Measurements from ENCODE around the gene MTA1.

The MTA1 gene

DNA sequence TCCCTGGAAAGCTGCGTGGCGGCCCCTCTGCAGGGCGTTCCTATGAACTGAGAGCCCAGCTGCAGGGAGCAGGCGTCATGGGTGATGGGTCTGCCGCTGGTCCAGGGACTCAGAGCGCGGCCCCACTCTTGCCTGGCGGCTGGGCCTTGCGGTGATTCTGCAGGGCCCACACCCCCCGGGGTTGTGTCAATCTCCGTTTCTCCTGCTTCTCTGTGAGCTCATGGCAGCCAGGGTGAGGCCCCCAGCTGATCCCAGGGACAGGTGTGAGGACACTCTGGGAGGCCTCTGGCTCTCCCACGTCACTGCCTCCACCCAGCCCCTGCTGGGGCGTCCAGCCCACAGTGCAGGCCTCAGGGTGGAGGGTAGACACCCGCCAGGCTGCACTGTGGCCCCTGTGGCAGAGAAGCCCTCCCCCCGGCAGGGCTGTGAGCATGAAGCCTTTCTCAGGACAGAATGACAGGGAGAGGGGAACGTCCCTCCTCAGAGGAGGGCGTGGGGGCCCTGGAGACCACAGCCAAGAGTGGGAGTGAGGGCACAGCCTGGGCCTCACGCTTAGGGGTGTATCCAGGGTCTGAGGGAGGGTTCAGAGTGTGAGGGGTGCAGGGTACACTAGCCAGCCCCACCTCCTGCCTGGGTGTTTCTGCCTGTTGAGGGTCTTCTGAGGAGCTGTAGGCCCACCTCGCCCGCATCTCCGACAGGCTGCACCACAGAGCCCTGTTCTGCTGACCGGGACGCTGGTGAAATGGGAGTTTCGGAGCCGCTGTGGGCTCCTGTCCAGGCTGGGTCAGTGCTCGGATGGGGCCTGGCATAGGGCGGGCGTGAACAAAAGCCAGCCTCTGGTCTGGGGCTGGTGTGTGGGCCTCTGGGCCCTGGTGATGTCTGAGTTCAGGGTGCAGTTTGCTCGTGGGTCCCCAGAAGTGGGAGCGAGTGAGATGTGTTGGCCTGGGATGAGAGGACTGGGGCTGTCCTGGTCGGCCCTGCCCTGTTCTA, 28.3 kb downstream of the MTA1 start:
- peak overlapping the region; percentile 24; the same call in 1 of the 2 replicates for H3K9ac ChIP-seq

DNA sequence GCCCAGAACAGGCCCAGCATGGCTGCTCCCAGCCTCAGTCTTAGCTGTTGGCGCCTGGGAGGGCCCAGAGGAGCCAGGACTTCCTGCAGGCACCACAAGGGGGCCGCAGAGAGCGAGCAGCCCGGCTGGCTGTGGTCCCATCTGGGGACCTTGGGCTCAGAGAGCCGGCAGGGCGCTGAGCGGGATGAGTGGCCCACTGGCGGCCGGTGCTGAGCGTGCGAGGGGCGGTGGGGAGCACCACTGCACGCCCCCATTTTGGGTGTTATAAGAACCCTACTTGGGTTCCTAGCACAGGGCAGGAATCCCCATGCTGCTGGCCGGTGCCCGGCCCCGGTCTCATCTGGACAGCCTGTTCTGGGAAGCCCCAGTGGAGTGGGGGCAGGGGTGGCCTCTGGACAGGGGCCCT, 29.1 kb downstream of the MTA1 start:
- Histone ChIP-seq H3K9ac (no peak overlapping the region), H3K36me3 (peaks cover 79% of the 10 kb centered on the region), H4K20me1 (peaks cover 100% of the 10 kb centered on the region)

More for the DNA sequence above, 28.3 kb downstream of the MTA1 start:
- H4K20me1 ChIP-seq: peaks cover 100% of the 10 kb centered on the region
- H3K4me3 ChIP-seq: no peak overlapping the region
- no peaks in the 10 kb centered on the region for H3K9me3 ChIP-seq
- no peak for TF ChIP-seq Cebpa-rat (IDR thresholded peaks at IDR 0.05)
- no peaks in the 10 kb centered on the region for H3K27me3 ChIP-seq
- H3K27ac ChIP-seq: peak overlapping the region; percentile 3
- H3K4me1 ChIP-seq: peaks cover 55% of the 10 kb centered on the region
- peak overlapping the region; percentile 90 for H3K4me2 ChIP-seq
- H3K36me3 ChIP-seq: peaks cover 78% of the 10 kb centered on the region

DNA sequence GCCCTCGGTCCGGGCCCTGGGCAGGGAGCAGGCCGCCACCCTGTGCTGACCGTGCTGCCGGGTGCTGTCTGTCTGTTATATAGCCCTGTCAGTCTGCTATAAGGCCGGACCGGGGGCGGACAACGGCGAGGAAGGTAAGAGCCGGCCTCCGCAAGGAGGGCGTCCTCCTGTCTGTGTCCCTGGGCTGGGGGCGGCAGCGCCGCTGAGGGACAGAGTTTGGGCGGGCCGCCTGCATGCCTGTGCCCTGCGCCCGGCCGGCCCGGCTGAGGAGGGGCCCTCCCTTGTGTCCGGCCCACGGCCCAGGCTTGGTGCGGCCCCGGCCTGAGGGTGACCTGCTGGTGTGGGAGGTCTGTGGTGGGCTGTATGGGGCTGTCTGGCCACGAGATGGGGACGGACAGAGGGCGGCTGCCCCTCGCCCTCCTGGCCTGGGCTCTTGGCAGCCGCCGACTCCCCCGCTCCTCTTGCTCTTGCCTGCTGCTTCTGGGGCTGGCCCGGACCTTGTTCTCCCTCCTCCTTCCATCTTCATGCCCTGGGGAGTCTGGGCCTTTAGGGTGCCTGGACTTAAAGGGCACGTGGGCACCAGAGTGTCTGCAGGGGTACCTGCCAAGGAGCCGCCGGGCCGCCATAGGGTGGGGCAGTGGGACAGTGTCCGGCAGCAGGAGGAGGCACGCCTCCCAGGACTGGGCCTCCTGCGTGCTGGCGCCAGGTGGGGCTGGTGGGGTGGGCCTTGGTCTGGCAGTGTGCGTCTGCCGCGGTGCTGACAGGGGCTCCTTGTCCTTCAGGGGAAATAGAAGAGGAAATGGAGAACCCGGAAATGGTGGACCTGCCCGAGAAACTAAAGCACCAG, 29.9 kb downstream of the MTA1 start:
- Histone ChIP-seq H3K4me1 (peaks cover 65% of the 10 kb centered on the region), H3K36me3 (peaks cover 86% of the 10 kb centered on the region), H3K9me3 (no peaks in the 10 kb centered on the region), H3K9ac (no peak overlapping the region; the same call in 1 of the 2 replicates), H3K27me3 (no peaks in the 10 kb centered on the region), H4K20me1 (peaks cover 100% of the 10 kb centered on the region), H3K27ac (0 out of 2 replicates have a peak overlapping the region, but pooled peaks have one; percentile 49), H3K4me3 (no peak overlapping the region), H3K4me2 (0 out of 2 replicates have a peak overlapping the region, but pooled peaks have one; percentile 90)
- TF ChIP-seq Cebpa-rat (IDR thresholded peaks at IDR 0.05): no peak

More for the DNA sequence above, 29.1 kb downstream of the MTA1 start:
- Histone ChIP-seq H3K9me3 (no peaks in the 10 kb centered on the region), H3K4me2 (peak overlapping the region; percentile 90), H3K27ac (peak overlapping the region; percentile 49), H3K4me1 (peaks cover 62% of the 10 kb centered on the region), H3K27me3 (no peaks in the 10 kb centered on the region), H3K4me3 (no peak overlapping the region)
- TF ChIP-seq Cebpa-rat (IDR thresholded peaks at IDR 0.05): no peak

DNA sequence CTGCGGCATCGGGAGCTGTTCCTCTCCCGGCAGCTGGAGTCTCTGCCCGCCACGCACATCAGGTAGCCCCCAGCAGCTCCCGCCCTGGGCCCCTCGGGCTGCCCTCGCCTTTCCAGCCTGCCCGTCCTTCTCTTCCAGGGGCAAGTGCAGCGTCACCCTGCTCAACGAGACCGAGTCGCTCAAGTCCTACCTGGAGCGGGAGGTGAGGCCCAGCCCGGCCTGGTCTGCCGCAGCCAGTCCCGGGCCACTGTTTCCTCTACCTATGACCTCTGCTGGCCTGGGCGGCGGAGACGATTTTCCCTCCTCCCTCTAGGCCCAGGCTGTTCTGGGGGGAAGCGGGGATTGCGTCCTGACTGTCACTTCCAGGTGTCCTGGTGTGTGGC, 30.5 kb downstream of the MTA1 start:
- TF ChIP-seq Cebpa-rat (IDR thresholded peaks at IDR 0.05): no peak
- H3K4me3 ChIP-seq: no peak overlapping the region
- peaks cover 93% of the 10 kb centered on the region for H3K36me3 ChIP-seq
- no peaks in the 10 kb centered on the region for H3K27me3 ChIP-seq
- H3K9ac ChIP-seq: no peak overlapping the region
- no peak overlapping the region; the same call in 1 of the 2 replicates for H3K27ac ChIP-seq
- no peak overlapping the region for H3K4me2 ChIP-seq
- peaks cover 59% of the 10 kb centered on the region for H3K4me1 ChIP-seq
- no peaks in the 10 kb centered on the region for H3K9me3 ChIP-seq
- peaks cover 100% of the 10 kb centered on the region for H4K20me1 ChIP-seq

DNA sequence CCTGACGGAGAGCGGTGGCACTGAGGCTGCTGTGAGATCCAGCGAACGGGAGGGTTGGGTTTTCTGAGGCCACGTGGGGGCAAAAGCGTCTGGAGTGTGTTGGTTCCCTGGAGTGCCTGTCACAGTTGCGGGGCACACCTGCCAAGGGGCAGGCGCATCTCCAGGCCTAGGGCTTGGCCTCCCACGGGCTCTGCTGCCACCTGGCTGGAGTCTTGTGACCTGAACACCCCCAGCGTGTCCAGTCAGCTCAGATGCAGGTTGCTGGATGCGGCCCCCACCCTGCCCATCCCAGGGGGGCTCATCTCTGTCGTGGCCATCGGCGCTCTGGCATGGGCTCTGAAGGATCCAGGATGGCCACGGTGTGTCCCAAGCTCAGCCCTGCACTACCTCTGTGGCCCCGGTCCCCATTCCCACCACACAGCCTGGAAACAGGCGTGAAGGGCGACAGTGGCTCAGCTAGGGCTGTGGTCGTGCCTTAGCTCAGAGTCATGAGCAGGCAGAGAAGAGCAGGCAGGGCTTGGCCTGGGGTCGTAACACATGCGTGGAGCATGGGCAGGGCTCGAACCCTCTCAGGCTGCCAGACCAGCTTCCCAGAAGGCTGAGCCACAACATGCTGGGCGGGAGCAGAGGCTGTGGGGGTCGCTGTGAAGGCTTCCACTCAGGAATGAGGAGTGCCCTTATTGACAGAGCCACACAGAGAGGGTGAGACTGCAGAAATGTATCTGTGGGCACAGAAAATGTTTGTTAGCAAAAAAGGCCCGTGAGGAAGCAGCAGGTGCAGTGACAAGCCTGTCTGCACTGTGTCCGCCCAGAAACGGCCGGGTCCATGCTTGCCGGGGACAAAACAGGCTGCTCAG, 31.5 kb downstream of the MTA1 start:
- Histone ChIP-seq H3K36me3 (peaks cover 95% of the 10 kb centered on the region), H3K27ac (no peak overlapping the region), H3K9ac (no peak overlapping the region), H3K9me3 (no peaks in the 10 kb centered on the region), H3K4me2 (no peak overlapping the region), H3K27me3 (no peaks in the 10 kb centered on the region), H4K20me1 (peaks cover 100% of the 10 kb centered on the region), H3K4me3 (no peak overlapping the region), H3K4me1 (peaks cover 50% of the 10 kb centered on the region)
- TF ChIP-seq Cebpa-rat (IDR thresholded peaks at IDR 0.05): no peak

DNA sequence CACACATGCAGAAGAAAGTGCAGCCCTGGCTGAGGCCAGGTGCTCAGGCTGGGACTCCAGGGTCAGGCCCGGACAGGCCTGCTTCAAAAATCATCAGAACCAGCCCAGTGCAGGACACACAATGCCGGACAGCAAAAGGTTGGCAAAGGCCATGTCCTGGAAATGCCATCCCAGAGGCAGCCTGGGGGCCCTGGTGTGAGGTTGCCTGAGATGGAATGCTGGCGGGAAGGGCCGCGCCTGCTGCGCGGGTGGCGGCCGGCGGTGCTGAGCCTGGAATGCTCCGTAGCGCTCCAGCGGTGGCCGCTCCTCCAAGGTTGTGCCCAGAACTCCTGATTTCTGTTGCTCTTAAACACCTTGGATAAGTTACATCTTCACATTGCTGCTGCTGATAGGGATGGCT, 33.3 kb downstream of the MTA1 start:
- peaks cover 96% of the 10 kb centered on the region for H3K36me3 ChIP-seq
- H3K27ac ChIP-seq: no peak overlapping the region
- H3K9ac ChIP-seq: no peak overlapping the region
- H3K4me2 ChIP-seq: no peak overlapping the region
- H4K20me1 ChIP-seq: peaks cover 100% of the 10 kb centered on the region
- no peaks in the 10 kb centered on the region for H3K9me3 ChIP-seq
- H3K4me3 ChIP-seq: no peak overlapping the region
- H3K27me3 ChIP-seq: no peaks in the 10 kb centered on the region
- no peak for TF ChIP-seq Cebpa-rat (IDR thresholded peaks at IDR 0.05)
- H3K4me1 ChIP-seq: peaks cover 31% of the 10 kb centered on the region

DNA sequence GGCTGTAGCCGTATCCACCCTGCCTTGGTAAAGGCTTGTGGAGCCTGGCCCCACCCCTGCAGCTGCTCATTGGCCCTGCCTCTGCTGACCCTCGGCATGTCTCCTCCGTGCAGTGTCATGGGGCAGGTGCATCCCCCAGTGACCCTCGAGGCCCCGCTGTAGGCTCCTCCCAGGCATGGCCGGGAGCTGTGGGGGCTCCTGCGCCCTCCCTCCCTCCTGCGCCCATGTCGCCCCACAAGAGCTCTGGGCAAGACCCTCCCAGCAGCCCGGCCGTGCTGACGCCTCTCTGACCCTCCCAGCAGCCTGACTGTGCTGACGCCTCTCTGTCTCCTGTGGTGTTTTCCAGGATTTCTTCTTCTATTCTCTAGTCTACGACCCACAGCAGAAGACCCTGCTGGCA, 34.2 kb downstream of the MTA1 start:
- Histone ChIP-seq H3K36me3 (peaks cover 100% of the 10 kb centered on the region), H3K9me3 (no peaks in the 10 kb centered on the region), H3K9ac (no peak overlapping the region), H3K27me3 (no peaks in the 10 kb centered on the region), H3K4me1 (peaks cover 22% of the 10 kb centered on the region), H3K27ac (no peak overlapping the region), H4K20me1 (peaks cover 100% of the 10 kb centered on the region), H3K4me2 (no peak overlapping the region), H3K4me3 (no peak overlapping the region)
- TF ChIP-seq Cebpa-rat (IDR thresholded peaks at IDR 0.05): no peak

DNA sequence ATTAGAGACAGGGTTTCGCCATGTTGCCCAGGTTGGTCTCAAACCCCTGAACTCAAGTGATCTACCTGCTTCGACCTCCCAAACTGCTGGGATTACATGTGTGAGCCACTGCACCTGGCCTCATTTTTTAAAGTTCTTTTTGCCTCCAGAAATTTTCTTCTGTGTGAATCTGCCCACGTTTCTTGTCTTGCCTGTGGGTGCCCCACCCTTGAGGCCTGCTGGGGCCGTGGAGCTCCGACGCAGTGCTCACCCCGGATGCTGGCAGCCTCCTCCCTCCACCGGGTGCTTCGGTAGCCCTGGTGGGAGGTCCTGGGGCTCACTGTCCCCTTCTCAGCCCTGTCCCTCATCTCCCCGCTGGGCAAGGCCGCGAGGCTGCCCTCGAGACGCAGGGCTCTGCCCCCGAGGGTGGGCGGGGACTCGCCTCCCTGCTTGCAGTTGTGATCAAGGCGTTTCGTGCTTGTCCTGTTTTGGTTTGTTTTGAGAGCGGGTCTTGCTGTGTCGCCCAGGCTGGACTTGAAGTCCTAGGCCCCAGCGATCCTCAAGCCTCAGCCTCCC, 35.5 kb downstream of the MTA1 start:
- peaks cover 89% of the 10 kb centered on the region for H3K36me3 ChIP-seq
- H4K20me1 ChIP-seq: peaks cover 90% of the 10 kb centered on the region
- TF ChIP-seq Cebpa-rat (IDR thresholded peaks at IDR 0.05): no peak

More for the DNA sequence above, 35.5 kb downstream of the MTA1 start:
- Histone ChIP-seq H3K9me3 (no peaks in the 10 kb centered on the region), H3K9ac (no peak overlapping the region), H3K4me2 (no peak overlapping the region), H3K4me1 (peaks cover 15% of the 10 kb centered on the region; the same call in 1 of the 2 replicates), H3K27ac (no peak overlapping the region), H3K4me3 (no peak overlapping the region), H3K27me3 (no peaks in the 10 kb centered on the region)

All from BLaER1 (cell line).